ENCODE measurements around the gene DAND5.

- no peak for TF ChIP-seq YY1 (IDR thresholded peaks at IDR 0.05; ENCODE audit: insufficient read depth, insufficient read length)
- TF ChIP-seq ZNF274 (IDR thresholded peaks at IDR 0.05; ENCODE audit: low read depth, low read length), result no peak
These were observed 17.8 kb downstream of the DAND5 start for GRCh38 chr19:12987190-12987589.

All from NT2/D1 (cell line).